GM12878 (cell line): Measurements from ENCODE around the gene KCNA3. TPM values are rescaled to one million over a fixed set of nuclear protein-coding genes. Genes with fewer than 3 reads are reported as not detected.

ENCODE experiments used
- ATF7 ChIP-seq: fragments of 450-650 bp; IDR thresholded peaks from 2 replicates; pipeline ENCODE4 v1.6.1; 2016; ENCODE audit warnings: low read depth, mild to moderate bottlenecking
- BACH1 ChIP-seq: fragments of 450-650 bp; IDR thresholded peaks from 2 replicates; pipeline ENCODE4 v1.6.1; 2017; ENCODE audit warnings: mild to moderate bottlenecking, borderline replicate concordance
- CBX5 ChIP-seq: sonication (generic); IDR thresholded peaks from 2 replicates; pipeline ENCODE4 v1.6.1; 2016; ENCODE audit warnings: low read depth, moderate library complexity, mild to moderate bottlenecking, inconsistent platforms
- CEBPB ChIP-seq, 2 experiments: fragments of 150-350 bp in 1 of 2; IDR thresholded peaks; 2 replicates each; pipeline ENCODE4 v1.6.1; 2012 to 2014; ENCODE audit warnings: low read depth in 2 of 2, low read length in 2 of 2, borderline replicate concordance in 1 of 2, inconsistent platforms in 1 of 2
- EED ChIP-seq: sonication (generic); IDR thresholded peaks from 2 replicates; pipeline ENCODE4 v1.6.1; 2016; ENCODE audit warnings: antibody characterized with exemption, low read depth
- FOXM1 ChIP-seq: IDR thresholded peaks from 2 replicates; pipeline ENCODE4 v1.6.1; 2012; ENCODE audit warnings: low read depth, mild to moderate bottlenecking, inconsistent platforms, low read length, moderate library complexity
- GABPA ChIP-seq: IDR thresholded peaks from 2 replicates; pipeline ENCODE4 v1.6.1; 2014; ENCODE audit warnings: antibody characterized with exemption, low read depth, mild to moderate bottlenecking, inconsistent platforms
- IKZF1 ChIP-seq: fragments of 450-650 bp; conservative IDR thresholded peaks from 2 replicates; pipeline ENCODE4 v1.6.1; 2017; ENCODE audit warnings: antibody characterized with exemption, mild to moderate bottlenecking
- JUND ChIP-seq: IDR thresholded peaks from 2 replicates; pipeline ENCODE4 v1.6.1; 2012; ENCODE audit warnings: low read depth, mild to moderate bottlenecking, low read length, improper control_type of control experiment, moderate library complexity
- KDM1A ChIP-seq: fragments of 200-600 bp; sonication (generic); IDR thresholded peaks from 2 replicates; pipeline ENCODE4 v1.6.1; 2016; ENCODE audit warnings: borderline replicate concordance
- NFYB ChIP-seq: IDR thresholded peaks from 2 replicates; pipeline ENCODE4 v1.6.1; 2011; ENCODE audit warnings: low read depth, mild to moderate bottlenecking, low read length, improper control_type of control experiment, moderate library complexity; ENCODE audit not compliant: insufficient read depth
- NR2F1 ChIP-seq: fragments of 450-650 bp; conservative IDR thresholded peaks from 2 replicates; pipeline ENCODE4 v1.6.1; 2017; ENCODE audit warnings: mild to moderate bottlenecking
- RFX5 ChIP-seq: IDR thresholded peaks from 2 replicates; pipeline ENCODE4 v1.6.1; 2011; ENCODE audit warnings: low read depth, low read length, improper control_type of control experiment
- RUNX3 ChIP-seq: IDR thresholded peaks from 2 replicates; pipeline ENCODE4 v1.6.1; 2012; ENCODE audit warnings: low read length, inconsistent platforms
- SMAD1 ChIP-seq: fragments of 450-650 bp; IDR thresholded peaks from 2 replicates; pipeline ENCODE4 v1.6.1; 2018; ENCODE audit warnings: mild to moderate bottlenecking, low read depth; ENCODE audit not compliant: partially characterized antibody
- TBL1XR1 ChIP-seq: IDR thresholded peaks from 2 replicates; pipeline ENCODE4 v1.6.1; 2012; ENCODE audit warnings: low read depth, low read length, improper control_type of control experiment
- TCF7 ChIP-seq: IDR thresholded peaks from 2 replicates; pipeline ENCODE4 v1.6.1; 2014; ENCODE audit warnings: antibody characterized with exemption, borderline replicate concordance
- ZNF687 ChIP-seq: fragments of 450-650 bp; IDR thresholded peaks from 2 replicates; pipeline ENCODE4 v1.6.1; 2017; ENCODE audit warnings: mild to moderate bottlenecking, moderate library complexity
- polyA plus RNA-seq, 11 experiments: library from polyadenylated mRNA; depleted of rRNA in 4 of 11; unstranded in 6 of 11; stranded (reverse) in 5 of 11; fragments of >200 nt; fragmentation: Nextera tagmentation in 4 of 11; fragmentation: Illumina TruSeq in 1 of 11; extraction: Ambion mirVana in 4 of 11; extraction: Trizol in 1 of 11; gene quantifications; 1 replicate in 1 of 11; 2 replicates in 10 of 11; pipeline versions ENCODE4 v1.2.1 to v1.2.3, GENCODE V29; 2011 to 2016; ENCODE audit warnings: inconsistent platforms in 2 of 11, missing spikeins in 2 of 11, low read depth in 1 of 11
- total RNA-seq, 4 experiments: library from RNA; depleted of rRNA in 3 of 4; stranded (reverse); fragments of >200 nt in 3 of 4; fragmentation: Illumina TruSeq in 1 of 4; extraction: Trizol in 1 of 4; gene quantifications; 2 replicates each; pipeline versions ENCODE4 v1.2.1 to v1.2.3, GENCODE V29; 2013 to 2021
- TF ChIP-seq, protein P1 (sequence below): IDR thresholded peaks from 2 replicates; pipeline ENCODE4 v1.6.1; 2011; ENCODE audit warnings: borderline replicate concordance, low read depth, mild to moderate bottlenecking, moderate library complexity, low read length; ENCODE audit not compliant: insufficient read depth, poor library complexity, severe bottlenecking
- TF ChIP-seq, protein P2 (sequence below): fragments of 150-350 bp; IDR thresholded peaks from 2 replicates; pipeline ENCODE4 v1.6.1; 2016; ENCODE audit warnings: low read depth, low read length

KCNA3 gene
- total and polyA plus RNA-seq, 10 of the 15 experiments (the other 5 are each of a cell fraction or from before 2014, with no cell fraction given): 0.10 to 3.3 (median 1.7) TPM

DNA sequence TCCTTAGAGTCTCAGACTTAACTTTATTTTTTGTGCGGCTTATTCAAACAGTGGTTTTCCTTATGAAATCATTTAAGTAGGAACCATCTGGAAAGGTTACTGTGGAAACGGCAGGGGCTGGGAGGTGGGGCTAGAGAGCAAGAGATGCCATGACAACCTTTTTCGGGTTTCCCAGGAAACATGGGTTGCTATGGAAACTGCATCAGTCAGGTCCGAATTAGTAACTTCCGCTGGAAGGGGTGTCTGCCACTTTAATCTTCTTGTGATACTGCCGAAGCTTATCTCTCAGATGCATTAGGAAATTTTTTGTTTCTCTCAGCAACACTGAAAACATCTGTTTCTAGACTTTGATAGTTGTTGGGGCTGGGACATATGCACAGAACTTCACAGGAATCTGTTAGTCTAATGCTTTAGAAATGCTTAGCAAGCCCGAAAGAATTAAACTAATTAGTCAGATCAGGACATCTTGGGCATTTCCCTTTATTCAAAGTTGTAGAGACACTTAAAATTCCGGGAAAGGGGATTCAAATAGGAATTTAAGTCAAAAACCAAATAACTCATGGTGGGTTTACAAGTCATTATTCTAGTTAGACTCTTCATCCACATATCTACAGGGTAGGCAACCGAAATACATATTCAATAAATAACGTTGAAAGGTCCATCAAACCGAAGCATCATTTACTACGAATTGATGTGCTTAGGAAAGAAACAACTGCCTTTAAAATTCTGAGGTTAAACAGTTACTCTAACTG is 2.6 kb downstream of the KCNA3 start (continued):
- no peak for TF ChIP-seq SMAD1
- no peak for TF ChIP-seq TBL1XR1
- TF ChIP-seq BACH1: no peak
- 0 out of 2 replicates have a peak, but pooled peaks have one; percentile 4 for TF ChIP-seq KDM1A
- no peak for TF ChIP-seq NR2F1
- no peak for TF ChIP-seq TCF7
- no peak for TF ChIP-seq ATF7
- TF ChIP-seq FOXM1: 0 out of 2 replicates have a peak, but pooled peaks have one; percentile 31
- TF ChIP-seq, protein P1, sequence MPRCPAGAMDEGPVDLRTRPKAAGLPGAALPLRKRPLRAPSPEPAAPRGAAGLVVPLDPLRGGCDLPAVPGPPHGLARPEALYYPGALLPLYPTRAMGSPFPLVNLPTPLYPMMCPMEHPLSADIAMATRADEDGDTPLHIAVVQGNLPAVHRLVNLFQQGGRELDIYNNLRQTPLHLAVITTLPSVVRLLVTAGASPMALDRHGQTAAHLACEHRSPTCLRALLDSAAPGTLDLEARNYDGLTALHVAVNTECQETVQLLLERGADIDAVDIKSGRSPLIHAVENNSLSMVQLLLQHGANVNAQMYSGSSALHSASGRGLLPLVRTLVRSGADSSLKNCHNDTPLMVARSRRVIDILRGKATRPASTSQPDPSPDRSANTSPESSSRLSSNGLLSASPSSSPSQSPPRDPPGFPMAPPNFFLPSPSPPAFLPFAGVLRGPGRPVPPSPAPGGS: no peak
- TF ChIP-seq JUND: no peak
- TF ChIP-seq RUNX3: peak; percentile 54; the same call in 1 of the 2 replicates
- no peak for TF ChIP-seq NFYB
- no peak for TF ChIP-seq CBX5
- TF ChIP-seq RFX5: no peak
- TF ChIP-seq IKZF1: no peak
- TF ChIP-seq EED: no peak
- TF ChIP-seq ZNF687: no peak
- no peak for TF ChIP-seq GABPA
- TF ChIP-seq CEBPB (IDR thresholded peaks at IDR 0.05; ENCODE audit: borderline replicate concordance in 1 of 2, low read depth in 2 of 2, low read length in 2 of 2): 0 out of 4 replicates have a peak, but pooled peaks of 1 of the 2 experiments have one; percentile 30
- TF ChIP-seq, protein P2, sequence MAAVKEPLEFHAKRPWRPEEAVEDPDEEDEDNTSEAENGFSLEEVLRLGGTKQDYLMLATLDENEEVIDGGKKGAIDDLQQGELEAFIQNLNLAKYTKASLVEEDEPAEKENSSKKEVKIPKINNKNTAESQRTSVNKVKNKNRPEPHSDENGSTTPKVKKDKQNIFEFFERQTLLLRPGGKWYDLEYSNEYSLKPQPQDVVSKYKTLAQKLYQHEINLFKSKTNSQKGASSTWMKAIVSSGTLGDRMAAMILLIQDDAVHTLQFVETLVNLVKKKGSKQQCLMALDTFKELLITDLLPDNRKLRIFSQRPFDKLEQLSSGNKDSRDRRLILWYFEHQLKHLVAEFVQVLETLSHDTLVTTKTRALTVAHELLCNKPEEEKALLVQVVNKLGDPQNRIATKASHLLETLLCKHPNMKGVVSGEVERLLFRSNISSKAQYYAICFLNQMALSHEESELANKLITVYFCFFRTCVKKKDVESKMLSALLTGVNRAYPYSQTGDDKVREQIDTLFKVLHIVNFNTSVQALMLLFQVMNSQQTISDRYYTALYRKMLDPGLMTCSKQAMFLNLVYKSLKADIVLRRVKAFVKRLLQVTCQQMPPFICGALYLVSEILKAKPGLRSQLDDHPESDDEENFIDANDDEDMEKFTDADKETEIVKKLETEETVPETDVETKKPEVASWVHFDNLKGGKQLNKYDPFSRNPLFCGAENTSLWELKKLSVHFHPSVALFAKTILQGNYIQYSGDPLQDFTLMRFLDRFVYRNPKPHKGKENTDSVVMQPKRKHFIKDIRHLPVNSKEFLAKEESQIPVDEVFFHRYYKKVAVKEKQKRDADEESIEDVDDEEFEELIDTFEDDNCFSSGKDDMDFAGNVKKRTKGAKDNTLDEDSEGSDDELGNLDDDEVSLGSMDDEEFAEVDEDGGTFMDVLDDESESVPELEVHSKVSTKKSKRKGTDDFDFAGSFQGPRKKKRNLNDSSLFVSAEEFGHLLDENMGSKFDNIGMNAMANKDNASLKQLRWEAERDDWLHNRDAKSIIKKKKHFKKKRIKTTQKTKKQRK: no peak
